ENCODE results near the gene USP54. TPM values are rescaled to one million over a fixed set of nuclear protein-coding genes. Genes with fewer than 3 reads are reported as not detected.

Gene USP54
- total RNA-seq, 3 donors from 2014 or later, result 18.2 to 106 (median 57.0) TPM

DNA sequence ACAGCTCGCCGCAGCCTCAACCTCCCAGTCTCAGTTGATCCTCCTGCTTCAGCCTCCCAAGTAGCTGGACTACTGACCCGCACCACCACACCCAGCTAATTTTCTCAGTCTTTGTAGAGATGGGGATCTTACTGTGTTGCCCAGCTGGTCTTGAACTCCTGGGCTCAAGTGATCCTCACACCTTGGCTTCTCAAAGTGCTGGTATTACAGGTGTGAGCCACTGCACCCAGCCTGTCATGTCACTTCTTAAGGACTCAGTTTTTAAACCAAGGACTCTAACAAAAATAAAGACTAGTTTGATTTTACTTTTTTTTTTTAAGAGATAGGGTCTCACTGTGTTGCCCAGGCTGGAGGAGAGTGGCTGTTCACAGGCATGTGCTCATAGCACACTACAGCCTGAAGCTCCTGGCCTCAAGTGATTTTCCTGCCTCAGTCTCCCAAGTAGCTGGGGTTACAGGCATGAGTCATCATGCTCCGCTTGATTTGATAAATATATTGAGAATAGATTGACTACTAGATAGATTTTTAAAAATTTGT lies 78.9 kb downstream of the USP54 start:
- Histone ChIP-seq H3K4me1 (no peaks in the 10 kb centered on the region), H3K27ac (no peak overlapping the region), H3K27me3 (no peaks in the 10 kb centered on the region), H3K9me3 (no peaks in the 10 kb centered on the region), H3K36me3 (no peaks in the 10 kb centered on the region), H3K4me3 (no peak overlapping the region)
- TF ChIP-seq POLR2A (IDR thresholded peaks at IDR 0.05) (no peak), POLR2AphosphoS5 (IDR thresholded peaks at IDR 0.05) (no peak)
- TF ChIP-seq, protein P1, sequence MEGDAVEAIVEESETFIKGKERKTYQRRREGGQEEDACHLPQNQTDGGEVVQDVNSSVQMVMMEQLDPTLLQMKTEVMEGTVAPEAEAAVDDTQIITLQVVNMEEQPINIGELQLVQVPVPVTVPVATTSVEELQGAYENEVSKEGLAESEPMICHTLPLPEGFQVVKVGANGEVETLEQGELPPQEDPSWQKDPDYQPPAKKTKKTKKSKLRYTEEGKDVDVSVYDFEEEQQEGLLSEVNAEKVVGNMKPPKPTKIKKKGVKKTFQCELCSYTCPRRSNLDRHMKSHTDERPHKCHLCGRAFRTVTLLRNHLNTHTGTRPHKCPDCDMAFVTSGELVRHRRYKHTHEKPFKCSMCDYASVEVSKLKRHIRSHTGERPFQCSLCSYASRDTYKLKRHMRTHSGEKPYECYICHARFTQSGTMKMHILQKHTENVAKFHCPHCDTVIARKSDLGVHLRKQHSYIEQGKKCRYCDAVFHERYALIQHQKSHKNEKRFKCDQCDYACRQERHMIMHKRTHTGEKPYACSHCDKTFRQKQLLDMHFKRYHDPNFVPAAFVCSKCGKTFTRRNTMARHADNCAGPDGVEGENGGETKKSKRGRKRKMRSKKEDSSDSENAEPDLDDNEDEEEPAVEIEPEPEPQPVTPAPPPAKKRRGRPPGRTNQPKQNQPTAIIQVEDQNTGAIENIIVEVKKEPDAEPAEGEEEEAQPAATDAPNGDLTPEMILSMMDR (IDR thresholded peaks at IDR 0.05), result no peak
- no peak for DNase-seq (ENCODE audit: low spot score in 2 of 2)
- intact Hi-C loops (cut with DNase I; ENCODE audit: low total_unique reads), result no loop called here

DNA sequence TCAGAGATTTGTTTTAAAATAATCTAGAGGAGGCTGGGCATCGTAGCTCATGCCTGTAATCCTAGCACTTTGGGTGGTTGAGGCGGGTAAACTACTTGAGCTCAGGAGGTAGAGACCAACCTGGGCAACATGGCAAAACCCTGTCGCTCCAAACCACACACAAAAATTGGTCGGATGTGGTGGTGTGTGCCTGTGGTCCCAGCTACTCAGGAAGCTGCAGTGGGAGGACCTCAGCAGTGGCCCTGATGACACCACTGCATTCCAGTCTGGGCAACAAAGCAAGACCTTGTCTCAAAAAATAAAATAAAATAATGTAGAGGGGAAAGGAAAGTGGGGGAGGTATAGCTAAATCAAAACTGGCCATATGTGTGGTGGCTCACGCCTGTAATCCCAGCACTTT lies 81.4 kb downstream of the USP54 start:
- H3K36me3 ChIP-seq, result no peaks in the 10 kb centered on the region
- H3K27me3 ChIP-seq, result no peaks in the 10 kb centered on the region
- TF ChIP-seq POLR2AphosphoS5 (IDR thresholded peaks at IDR 0.05), result no peak
- TF ChIP-seq, protein P1 (IDR thresholded peaks at IDR 0.05), result no peak
- no peak for TF ChIP-seq POLR2A (IDR thresholded peaks at IDR 0.05)
- intact Hi-C loops (cut with DNase I; ENCODE audit: low total_unique reads), result no loop called here
- H3K4me1 ChIP-seq, result no peaks in the 10 kb centered on the region
- no peak overlapping the region for H3K27ac ChIP-seq
- DNase-seq (ENCODE audit: low spot score in 2 of 2), result no peak
- no peaks in the 10 kb centered on the region for H3K9me3 ChIP-seq
- H3K4me3 ChIP-seq, result no peak overlapping the region

DNA sequence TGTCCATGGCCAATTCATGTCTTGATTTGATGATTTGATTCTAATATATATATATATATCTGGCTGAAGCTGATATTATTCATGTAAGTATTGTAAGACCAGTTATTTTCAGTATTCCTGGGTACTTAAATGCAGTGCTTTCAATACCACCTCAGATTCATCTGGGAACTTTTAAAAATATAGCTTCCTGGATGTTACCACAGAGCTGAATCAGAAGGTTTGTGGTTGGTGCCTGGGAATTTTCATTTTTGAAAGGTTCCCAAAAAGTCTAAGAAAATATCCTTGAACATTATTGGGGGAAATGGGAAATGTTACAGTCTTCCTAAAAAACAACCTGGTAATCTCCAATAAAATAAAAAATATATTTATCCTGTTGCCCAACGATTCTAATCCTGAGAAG lies 84.7 kb downstream of the USP54 start:
- intact Hi-C loops (cut with DNase I; ENCODE audit: low total_unique reads), result no loop called here
- no peak overlapping the region for H3K27ac ChIP-seq

DNA sequence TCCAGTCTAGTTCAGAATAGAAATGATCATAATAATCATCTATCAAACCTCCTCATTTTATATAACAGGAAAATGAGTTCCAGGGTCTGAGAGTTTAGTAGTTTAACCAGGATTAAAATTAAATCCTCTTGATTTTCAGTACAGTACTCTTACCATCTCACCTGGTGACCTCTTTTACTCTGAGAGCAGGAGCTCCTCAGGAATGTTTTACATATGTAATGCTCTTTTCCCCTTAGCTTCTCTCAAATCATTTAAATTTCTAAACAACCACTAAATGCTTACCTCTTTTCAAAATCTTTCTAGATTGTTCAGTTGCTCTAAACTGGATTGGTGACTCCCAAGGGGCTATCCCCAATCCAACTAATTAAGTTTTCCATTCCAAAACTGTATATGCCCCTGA lies 85.1 kb downstream of the USP54 start:
- no peaks in the 10 kb centered on the region for H3K36me3 ChIP-seq
- H3K4me1 ChIP-seq, result no peaks in the 10 kb centered on the region
- no peak overlapping the region for H3K27ac ChIP-seq
- H3K4me3 ChIP-seq, result no peak overlapping the region
- H3K9me3 ChIP-seq, result no peaks in the 10 kb centered on the region
- intact Hi-C loops (cut with DNase I; ENCODE audit: low total_unique reads), result no loop called here
- no peaks in the 10 kb centered on the region for H3K27me3 ChIP-seq
- TF ChIP-seq, protein P1 (IDR thresholded peaks at IDR 0.05), result no peak
- TF ChIP-seq POLR2A (IDR thresholded peaks at IDR 0.05) (no peak), POLR2AphosphoS5 (IDR thresholded peaks at IDR 0.05) (no peak)
- DNase-seq (ENCODE audit: low spot score in 2 of 2), result no peak

More for the DNA sequence above, 84.7 kb downstream of the USP54 start:
- H3K36me3 ChIP-seq, result no peaks in the 10 kb centered on the region
- H3K27me3 ChIP-seq, result no peaks in the 10 kb centered on the region
- H3K4me1 ChIP-seq, result no peaks in the 10 kb centered on the region
- DNase-seq (ENCODE audit: low spot score in 2 of 2), result no peak
- no peak overlapping the region for H3K4me3 ChIP-seq
- TF ChIP-seq, protein P1 (IDR thresholded peaks at IDR 0.05), result no peak
- TF ChIP-seq POLR2A (IDR thresholded peaks at IDR 0.05) (no peak), POLR2AphosphoS5 (IDR thresholded peaks at IDR 0.05) (no peak)
- H3K9me3 ChIP-seq, result no peaks in the 10 kb centered on the region

DNA sequence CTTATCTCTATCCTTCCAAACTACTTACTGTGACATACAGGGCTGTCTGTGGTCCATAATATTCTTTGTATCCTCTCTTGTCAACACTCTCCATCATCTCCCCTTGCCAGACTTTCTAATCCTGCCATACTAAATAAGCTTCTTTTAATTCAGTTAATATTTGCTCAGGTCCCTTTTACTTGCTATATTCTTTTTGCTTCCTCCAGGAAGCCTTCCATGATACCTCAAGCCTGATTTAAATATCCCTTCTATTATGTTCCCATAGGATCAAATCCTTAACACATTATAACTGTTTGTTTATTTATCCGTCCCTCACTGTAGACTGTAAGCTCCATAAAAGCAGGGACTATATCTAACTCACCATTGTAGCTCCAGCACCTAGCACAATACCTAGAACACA lies 88.1 kb downstream of the USP54 start:
- H3K4me3 ChIP-seq, result no peak overlapping the region
- DNase-seq (ENCODE audit: low spot score in 2 of 2), result no peak
- no peak overlapping the region for H3K27ac ChIP-seq
- no peaks in the 10 kb centered on the region for H3K9me3 ChIP-seq
- H3K36me3 ChIP-seq, result no peaks in the 10 kb centered on the region
- TF ChIP-seq, protein P1 (IDR thresholded peaks at IDR 0.05), result no peak
- TF ChIP-seq POLR2AphosphoS5 (IDR thresholded peaks at IDR 0.05) (no peak), POLR2A (IDR thresholded peaks at IDR 0.05) (no peak)
- no peaks in the 10 kb centered on the region for H3K27me3 ChIP-seq
- intact Hi-C loops (cut with DNase I; ENCODE audit: low total_unique reads), result no loop called here
- H3K4me1 ChIP-seq, result no peaks in the 10 kb centered on the region

All from breast epithelium (tissue), 4 donors.